Ishikawa (cell line): Measurements from ENCODE around the gene MSMB.

Source experiments
- CEBPB ChIP-seq: IDR thresholded peaks from 2 replicates; pipeline ENCODE4 v1.6.1; 2012
- CREB1 ChIP-seq: IDR thresholded peaks from 2 replicates; pipeline ENCODE4 v1.6.1; 2012; ENCODE audit warnings: low read depth
- EGR1 ChIP-seq: IDR thresholded peaks from 2 replicates; pipeline ENCODE4 v1.6.1; 2012
- EP300 ChIP-seq: IDR thresholded peaks from 2 replicates; pipeline ENCODE4 v1.6.1; 2012; ENCODE audit warnings: borderline replicate concordance
- FOXM1 ChIP-seq: IDR thresholded peaks from 2 replicates; pipeline ENCODE4 v1.6.1; 2012; ENCODE audit warnings: low read depth, borderline replicate concordance
- MAX ChIP-seq: IDR thresholded peaks from 2 replicates; pipeline ENCODE4 v1.6.1; 2012
- NFIC ChIP-seq: IDR thresholded peaks from 2 replicates; pipeline ENCODE4 v1.6.1; 2012
- RAD21 ChIP-seq: IDR thresholded peaks from 2 replicates; pipeline ENCODE4 v1.6.1; 2012; ENCODE audit warnings: low read depth
- REST ChIP-seq: IDR thresholded peaks from 2 replicates; pipeline ENCODE4 v1.6.1; 2012; ENCODE audit warnings: low read depth, mild to moderate bottlenecking
- TAF1 ChIP-seq: IDR thresholded peaks from 2 replicates; pipeline ENCODE4 v1.6.1; 2012; ENCODE audit warnings: low read depth, mild to moderate bottlenecking
- TCF12 ChIP-seq: IDR thresholded peaks from 2 replicates; pipeline ENCODE4 v1.6.1; 2012; ENCODE audit warnings: low read depth
- TEAD4 ChIP-seq: IDR thresholded peaks from 2 replicates; pipeline ENCODE4 v1.6.1; 2012
- YY1 ChIP-seq: IDR thresholded peaks from 2 replicates; pipeline ENCODE4 v1.6.1; 2012; ENCODE audit warnings: low read depth
- ZBTB7A ChIP-seq: IDR thresholded peaks from 2 replicates; pipeline ENCODE4 v1.6.1; 2012; ENCODE audit warnings: low read depth
- TF ChIP-seq, protein P1 (sequence below): IDR thresholded peaks from 2 replicates; pipeline ENCODE4 v1.6.1; 2012

The MSMB gene

GRCh38 chr10:46080886-46081285 lies 34.8 kb upstream of the MSMB start:
- TF ChIP-seq EGR1 (no peak), RAD21 (no peak), MAX (no peak), TAF1 (no peak), ZBTB7A (no peak), TCF12 (no peak), CEBPB (no peak), EP300 (no peak), FOXM1 (no peak), TEAD4 (no peak), REST (no peak), CREB1 (no peak), YY1 (no peak), NFIC (no peak)
- TF ChIP-seq, protein P1, sequence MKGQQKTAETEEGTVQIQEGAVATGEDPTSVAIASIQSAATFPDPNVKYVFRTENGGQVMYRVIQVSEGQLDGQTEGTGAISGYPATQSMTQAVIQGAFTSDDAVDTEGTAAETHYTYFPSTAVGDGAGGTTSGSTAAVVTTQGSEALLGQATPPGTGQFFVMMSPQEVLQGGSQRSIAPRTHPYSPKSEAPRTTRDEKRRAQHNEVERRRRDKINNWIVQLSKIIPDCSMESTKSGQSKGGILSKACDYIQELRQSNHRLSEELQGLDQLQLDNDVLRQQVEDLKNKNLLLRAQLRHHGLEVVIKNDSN: no peak

- TF ChIP-seq MAX: no peak
These were observed 33.9 kb upstream of the MSMB start for GRCh38 chr10:46079831-46080585.

- no peak for TF ChIP-seq EGR1
- no peak for TF ChIP-seq NFIC
- TF ChIP-seq YY1: no peak
- TF ChIP-seq ZBTB7A: no peak
- TF ChIP-seq, protein P1: no peak
- TF ChIP-seq CREB1: no peak
- no peak for TF ChIP-seq MAX
- TF ChIP-seq TCF12: no peak
- no peak for TF ChIP-seq TAF1
- TF ChIP-seq TEAD4: no peak
- TF ChIP-seq CEBPB: no peak
- TF ChIP-seq RAD21: no peak
These were observed 31.8 kb upstream of the MSMB start for GRCh38 chr10:46077731-46078413.

DNA sequence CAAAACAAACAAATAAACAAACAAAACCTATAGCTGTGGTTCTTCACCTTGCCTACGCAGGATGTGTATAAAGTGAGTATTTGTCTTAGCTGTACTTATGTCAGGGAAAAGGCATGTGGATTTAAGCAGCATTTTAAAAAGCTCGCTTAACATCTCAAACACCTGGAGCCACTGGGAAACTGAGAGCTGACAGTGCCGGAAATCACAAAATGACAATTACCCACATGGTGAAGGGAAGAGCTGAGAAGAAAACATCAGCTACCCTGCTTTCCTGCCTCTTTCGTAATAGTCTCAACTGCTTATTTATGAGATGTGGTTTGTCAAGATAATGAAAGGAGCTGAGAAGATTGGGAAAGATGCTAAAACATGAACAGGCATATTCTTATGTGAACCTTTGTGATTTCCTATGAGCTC lies 31.1 kb upstream of the MSMB start:
- TF ChIP-seq CEBPB: no peak

GRCh38 chr10:46075869-46076268 lies 29.8 kb upstream of the MSMB start:
- TF ChIP-seq EGR1 (no peak), NFIC (no peak), FOXM1 (no peak), TEAD4 (no peak)

- TF ChIP-seq REST (no peak), EGR1 (no peak), CEBPB (no peak), RAD21 (no peak), YY1 (no peak), MAX (no peak), ZBTB7A (no peak), FOXM1 (no peak), EP300 (no peak), NFIC (no peak), TAF1 (no peak), CREB1 (no peak), TCF12 (no peak), TEAD4 (no peak)
- TF ChIP-seq, protein P1: no peak
These were observed 28.3 kb upstream of the MSMB start for GRCh38 chr10:46074196-46074946.
